Upper lobe of left lung (tissue), 4 donors: ENCODE results near the gene AASS.

Experiments used
- EP300 ChIP-seq, 4 donors: sonication (generic); formaldehyde crosslinking; IDR thresholded peaks; one replicate each; pipeline ENCODE4 v1.5.1; 2017; ENCODE audit warnings: antibody characterized with exemption in 4 of 4, control low read depth in 2 of 4
- POLR2A ChIP-seq, 4 donors: fragments of 450-650 bp; IDR thresholded peaks; one replicate each; pipeline ENCODE4 v1.5.1; 2016 to 2017; ENCODE audit warnings: antibody characterized with exemption in 4 of 4, mild to moderate bottlenecking in 2 of 4
- TF ChIP-seq, protein P1 (sequence below), 6 experiments: fragments of 450-650 bp in 4 of 6; fragments of 200-600 bp in 2 of 6; sonication (generic) in 2 of 6; IDR thresholded peaks; one replicate each; pipeline ENCODE4 v1.5.1; 2016 to 2019; ENCODE audit warnings: antibody characterized with exemption in 6 of 6

- TF ChIP-seq, protein P1, sequence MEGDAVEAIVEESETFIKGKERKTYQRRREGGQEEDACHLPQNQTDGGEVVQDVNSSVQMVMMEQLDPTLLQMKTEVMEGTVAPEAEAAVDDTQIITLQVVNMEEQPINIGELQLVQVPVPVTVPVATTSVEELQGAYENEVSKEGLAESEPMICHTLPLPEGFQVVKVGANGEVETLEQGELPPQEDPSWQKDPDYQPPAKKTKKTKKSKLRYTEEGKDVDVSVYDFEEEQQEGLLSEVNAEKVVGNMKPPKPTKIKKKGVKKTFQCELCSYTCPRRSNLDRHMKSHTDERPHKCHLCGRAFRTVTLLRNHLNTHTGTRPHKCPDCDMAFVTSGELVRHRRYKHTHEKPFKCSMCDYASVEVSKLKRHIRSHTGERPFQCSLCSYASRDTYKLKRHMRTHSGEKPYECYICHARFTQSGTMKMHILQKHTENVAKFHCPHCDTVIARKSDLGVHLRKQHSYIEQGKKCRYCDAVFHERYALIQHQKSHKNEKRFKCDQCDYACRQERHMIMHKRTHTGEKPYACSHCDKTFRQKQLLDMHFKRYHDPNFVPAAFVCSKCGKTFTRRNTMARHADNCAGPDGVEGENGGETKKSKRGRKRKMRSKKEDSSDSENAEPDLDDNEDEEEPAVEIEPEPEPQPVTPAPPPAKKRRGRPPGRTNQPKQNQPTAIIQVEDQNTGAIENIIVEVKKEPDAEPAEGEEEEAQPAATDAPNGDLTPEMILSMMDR (IDR thresholded peaks at IDR 0.05): no peak
- TF ChIP-seq POLR2A (IDR thresholded peaks at IDR 0.05) (no peak), EP300 (IDR thresholded peaks at IDR 0.05) (no peak)
Measured at GRCh38 chr7:122082160-122082559, 61.9 kb downstream of the AASS start.
